HG03432 (cell line): ENCODE measurements around the gene FAF1.
"Not testable (repeated sequence)": the region's sequence is repeated elsewhere in the genome, so short reads cannot be mapped to it uniquely, and the experiment has no call there.

ENCODE experiments used
- ATAC-seq: cut with Tn5 transposase; IDR thresholded peaks from one replicate; pipeline ENCODE4 v1.9.1; 2021; ENCODE audit warnings: mild to moderate bottlenecking, moderate library complexity; ENCODE audit not compliant: unreplicated experiment

The FAF1 gene

GRCh38 chr1:50858761-50859160, 101.3 kb downstream of the FAF1 start:
- no peak for ATAC-seq

DNA sequence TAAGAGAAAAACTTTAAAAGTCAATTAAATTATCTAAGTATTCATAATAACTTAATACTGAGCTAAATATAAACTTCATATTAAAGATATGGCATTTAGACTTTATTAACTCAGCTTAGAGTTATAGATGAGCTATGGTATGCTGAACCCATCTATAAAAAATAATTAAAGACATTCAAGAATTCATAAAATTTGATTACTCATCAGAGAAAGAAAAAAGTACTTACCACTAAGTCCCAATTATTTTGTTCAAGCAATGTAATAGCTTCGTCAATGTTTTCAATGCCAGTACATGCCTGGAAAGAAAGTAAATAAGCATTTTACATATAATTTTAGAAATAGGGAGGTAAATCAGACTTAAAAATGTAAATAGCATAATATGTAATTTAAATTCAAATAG, 102.4 kb downstream of the FAF1 start:
- no peak for ATAC-seq

DNA sequence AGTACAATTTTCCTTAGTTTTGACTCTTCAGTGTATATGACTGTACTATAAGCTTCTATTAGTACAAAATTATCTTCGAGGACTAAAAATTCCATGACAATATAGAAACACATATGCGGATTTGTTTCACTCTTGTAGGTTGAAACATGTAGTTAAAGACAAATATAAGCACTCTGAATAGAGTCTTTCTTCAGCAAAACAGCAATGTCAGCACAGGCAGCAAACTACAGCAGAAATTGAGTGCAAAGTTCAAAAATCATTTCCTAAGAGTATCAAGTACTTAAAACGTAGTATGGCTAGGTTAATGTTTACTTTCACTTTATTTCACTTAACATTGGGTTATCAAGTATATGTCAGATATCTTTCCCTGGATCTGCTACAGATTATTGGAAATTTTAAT, 106.7 kb downstream of the FAF1 start:
- no peak for ATAC-seq

- ATAC-seq, result no peak
Observed at GRCh38 chr1:50852889-50853288, 107.2 kb downstream of the FAF1 start.

DNA sequence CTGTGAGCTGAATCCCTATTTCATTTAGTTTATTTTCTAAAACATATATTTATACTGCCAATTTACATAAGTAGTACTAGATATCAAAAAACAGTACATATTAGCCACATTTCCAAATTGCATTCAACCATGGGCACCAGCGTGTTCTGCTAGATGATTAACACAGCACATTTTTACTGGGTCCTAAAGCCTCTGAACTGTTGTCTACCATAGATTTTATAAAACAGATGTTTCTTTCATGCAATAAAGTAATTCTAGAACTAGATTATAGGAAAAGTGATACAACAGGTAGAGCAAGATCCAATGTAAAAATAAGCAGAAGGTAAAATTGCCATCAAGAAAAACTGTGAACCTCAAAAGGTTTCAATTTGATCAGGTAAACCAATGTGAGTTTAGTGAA, 108.6 kb downstream of the FAF1 start:
- no peak for ATAC-seq

- ATAC-seq, result no peak
Observed at GRCh38 chr1:50851034-50851433, 109.0 kb downstream of the FAF1 start.

GRCh38 chr1:50847303-50847702, 112.8 kb downstream of the FAF1 start:
- ATAC-seq, result no peak

GRCh38 chr1:50846224-50846839, 113.7 kb downstream of the FAF1 start:
- ATAC-seq, result no peak

DNA sequence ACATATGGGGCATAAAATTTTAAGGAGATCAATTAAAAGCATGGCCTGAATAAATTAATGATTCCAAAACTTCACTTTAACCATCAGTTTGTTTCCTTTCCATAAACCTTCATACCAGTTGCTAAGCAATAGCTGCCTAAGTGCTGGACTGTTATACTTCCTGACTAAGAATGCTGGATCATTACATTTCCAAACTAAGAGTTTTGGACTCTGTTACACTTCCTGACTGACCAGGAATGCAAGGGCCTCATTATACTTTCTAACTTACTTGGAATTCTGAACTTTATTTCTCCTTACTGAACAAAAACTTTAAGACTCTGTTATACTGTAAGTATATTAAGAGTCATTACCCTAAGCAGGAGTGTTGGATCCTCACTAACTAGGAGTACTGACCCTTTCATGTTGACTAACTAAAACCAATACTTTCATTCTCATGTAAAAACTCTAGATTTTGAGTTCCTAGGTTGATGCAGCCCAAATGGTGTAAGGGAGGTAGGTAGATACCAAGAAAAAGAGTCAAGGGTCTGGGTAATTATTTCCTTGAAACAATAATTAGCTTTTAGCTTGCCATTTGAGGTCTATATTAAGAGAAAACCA, 118.2 kb downstream of the FAF1 start:
- peak; percentile 45 for ATAC-seq

GRCh38 chr1:50836117-50836516, 124.0 kb downstream of the FAF1 start:
- ATAC-seq, result no peak

DNA sequence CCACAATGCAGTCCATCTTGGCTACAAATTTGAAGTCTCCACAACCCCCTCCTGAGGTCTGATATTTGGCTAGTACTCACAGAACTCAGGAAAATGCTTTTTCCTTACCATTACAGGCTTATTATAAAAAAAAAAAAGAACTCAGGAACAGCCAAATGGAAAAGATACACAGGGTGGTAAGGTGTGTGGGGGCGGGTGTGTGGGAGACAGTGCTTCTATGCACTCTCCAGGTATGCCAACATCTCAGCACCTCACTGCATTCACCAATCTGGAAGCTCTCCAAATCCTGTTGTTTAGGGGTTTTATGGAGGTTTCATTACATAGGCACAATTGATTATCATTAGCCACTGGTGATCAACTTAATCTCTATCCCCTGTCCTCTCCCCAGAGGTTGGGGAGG, 126.9 kb downstream of the FAF1 start:
- ATAC-seq, result no peak

DNA sequence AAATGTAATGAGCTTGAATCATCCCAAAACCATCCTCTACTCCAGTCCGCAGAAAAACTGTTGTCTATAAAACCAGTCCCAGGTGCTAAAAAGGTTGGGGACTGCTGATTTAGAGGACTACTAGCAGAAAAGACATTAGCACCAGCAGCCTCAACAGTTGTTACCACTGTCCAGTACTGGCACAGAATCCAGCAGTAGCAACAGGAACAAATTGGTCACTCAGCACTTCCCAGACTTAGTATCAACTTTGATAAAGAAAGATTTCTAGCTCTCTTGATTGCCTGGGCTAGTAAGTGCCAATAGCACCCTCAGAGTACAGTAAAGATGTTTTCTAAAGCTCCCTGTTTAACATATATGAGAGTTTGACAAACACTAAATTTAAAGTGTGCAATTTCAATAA, 127.9 kb downstream of the FAF1 start:
- no peak for ATAC-seq

GRCh38 chr1:50831300-50832061, 128.6 kb downstream of the FAF1 start:
- ATAC-seq, result no peak

GRCh38 chr1:50830621-50831020, 129.4 kb downstream of the FAF1 start:
- ATAC-seq, result no peak

DNA sequence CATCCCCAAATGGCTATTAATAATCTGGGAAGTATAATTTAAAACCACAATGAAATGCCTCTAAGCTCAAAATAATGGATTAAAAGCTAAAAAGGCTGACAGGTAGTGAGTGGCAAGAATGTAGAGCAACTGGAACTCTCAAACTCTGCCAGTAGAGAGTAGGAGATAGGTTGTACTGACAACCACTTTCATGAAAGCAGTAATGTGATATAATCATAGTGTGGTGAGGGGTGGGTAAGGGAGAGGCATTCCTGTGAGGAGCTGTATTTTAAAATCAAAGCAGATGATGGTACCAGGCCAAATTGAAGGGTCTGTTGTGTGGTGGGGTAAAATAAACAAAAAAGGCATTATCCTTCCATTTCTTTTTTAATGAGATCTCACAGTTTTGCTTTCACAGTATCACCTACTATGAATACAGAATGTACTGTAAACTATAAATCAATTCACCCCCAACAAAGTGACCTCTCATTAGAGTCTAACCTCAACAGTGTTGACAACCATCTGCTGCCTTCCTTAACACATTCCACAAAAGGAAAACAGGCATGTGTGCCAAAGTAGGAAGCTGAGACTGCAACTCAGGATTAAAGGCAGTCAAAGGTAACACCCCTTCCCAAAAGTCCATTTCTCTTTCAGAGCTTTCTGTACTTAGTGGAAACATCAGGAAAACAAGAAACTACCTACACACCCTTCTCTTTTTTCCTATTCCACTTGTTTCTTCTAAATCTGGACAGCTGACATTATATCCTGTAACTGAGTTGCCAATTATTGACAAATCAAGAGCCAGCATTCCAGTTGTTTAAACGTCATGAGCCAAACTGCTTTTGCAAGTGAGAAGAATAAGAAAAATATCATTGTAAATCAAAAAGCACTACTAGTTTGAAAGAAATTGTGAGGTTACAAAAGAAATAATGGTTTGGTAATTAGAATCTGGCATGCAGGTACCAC, 130.8 kb downstream of the FAF1 start:
- ATAC-seq, result no peak

GRCh38 chr1:50827546-50827945, 132.5 kb downstream of the FAF1 start:
- ATAC-seq, result no peak

GRCh38 chr1:50826792-50827191, 133.3 kb downstream of the FAF1 start:
- ATAC-seq, result not testable (repeated sequence)

DNA sequence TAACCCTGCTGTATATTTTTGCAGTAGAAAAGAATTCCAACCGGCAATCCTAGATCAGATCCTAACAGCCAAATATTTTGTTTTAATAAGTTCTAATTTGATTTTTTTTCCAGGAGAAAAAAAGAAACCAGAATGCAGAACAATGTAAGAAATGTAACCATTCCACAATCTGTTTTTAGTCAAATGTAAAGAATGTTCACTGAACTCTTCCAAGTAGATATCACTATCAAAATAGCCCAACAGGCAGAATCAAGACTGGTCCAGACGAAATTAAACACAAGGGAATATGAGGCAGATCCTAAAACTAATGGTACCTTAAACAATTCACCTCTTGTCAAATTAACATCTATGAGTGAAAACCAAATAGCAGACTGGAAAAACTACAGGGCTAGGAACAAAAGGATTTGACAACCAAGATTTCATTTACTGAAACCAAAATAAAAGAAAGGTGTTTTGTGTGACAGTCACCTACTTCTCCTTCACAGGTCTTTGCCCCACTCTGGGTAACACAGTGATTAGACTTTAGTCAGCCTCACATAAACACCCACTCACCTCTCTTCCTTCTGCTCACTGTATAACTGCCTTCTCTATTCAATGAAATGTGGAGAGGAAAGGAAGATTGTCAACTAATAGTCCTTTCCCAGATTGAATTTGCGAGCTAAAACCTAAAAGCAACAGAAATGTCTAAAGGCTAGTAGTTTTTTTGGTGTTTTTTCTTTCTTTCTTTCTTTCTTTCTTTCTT, 137.9 kb downstream of the FAF1 start:
- no peak for ATAC-seq

- ATAC-seq, result no peak
Observed at GRCh38 chr1:50820545-50820944, 139.5 kb downstream of the FAF1 start.

GRCh38 chr1:50812346-50812745, 147.7 kb downstream of the FAF1 start:
- ATAC-seq, result peak; percentile 65

DNA sequence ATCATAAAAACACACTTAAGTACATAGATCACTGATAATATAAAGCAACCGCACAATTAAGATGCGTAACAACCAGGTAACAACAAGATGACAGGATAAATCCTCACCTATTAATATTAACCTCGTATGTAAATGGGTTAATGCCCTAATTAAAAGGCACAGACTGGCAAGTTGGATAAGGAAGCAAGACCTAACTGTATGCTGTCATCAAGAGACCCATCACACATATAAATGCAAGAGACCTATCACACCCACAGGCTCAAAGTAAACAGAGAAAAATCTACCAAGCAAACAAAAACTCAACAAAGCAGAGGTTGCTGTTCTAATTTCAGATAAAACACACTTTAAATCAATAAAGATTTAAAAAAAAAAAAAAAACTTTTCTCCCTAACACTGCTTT, 151.8 kb downstream of the FAF1 start:
- ATAC-seq, result no peak
